Activated B cell treated with CpG ODN at 0.5 μM for 24 hours (primary cell): Measurements from ENCODE around the gene STN1. TPM values are rescaled to one million over a fixed set of nuclear protein-coding genes. Genes with fewer than 3 reads are reported as not detected.

Source experiments
- ATAC-seq: fragments of 200-7000 bp; cut with Tn5 transposase; one replicate; pipeline ENCODE4 v1.10.0; 2021; ENCODE audit warnings: low read depth, mild to moderate bottlenecking, moderate library complexity
- CTCF ChIA-PET: fragments of 350-600 bp; sonication (Branson Sonifier 250); formaldehyde crosslinking; loops from one replicate; lab custom pipeline; 2021; ENCODE audit warnings: antibody characterized with exemption; lab: Charles Lee
- POLR2A ChIA-PET: fragments of 350-600 bp; sonication (Branson Sonifier 250); formaldehyde crosslinking; loops from one replicate; lab custom pipeline; 2021; ENCODE audit warnings: antibody characterized with exemption; lab: Charles Lee
- DNase-seq: peaks from one replicate; pipeline ENCODE4 v3.0.0; 2022
- H3K27ac Mint-ChIP-seq: one replicate; pipeline ENCODE4 v1.8.0; 2020; ENCODE audit warnings: mixed read lengths
- H3K27me3 Mint-ChIP-seq: one replicate; pipeline ENCODE4 v1.8.0; 2021; ENCODE audit warnings: mixed read lengths
- H3K36me3 Mint-ChIP-seq: one replicate; pipeline ENCODE4 v1.8.0; 2021; ENCODE audit warnings: low read depth, mixed read lengths
- H3K4me1 Mint-ChIP-seq: one replicate; pipeline ENCODE4 v1.8.0; 2021; ENCODE audit warnings: mixed read lengths
- H3K4me3 Mint-ChIP-seq: one replicate; pipeline ENCODE4 v1.8.0; 2020; ENCODE audit warnings: mild to moderate bottlenecking, mixed read lengths
- H3K9me3 Mint-ChIP-seq: one replicate; pipeline ENCODE4 v1.8.0; 2020; ENCODE audit warnings: mixed read lengths
- CTCF ChIP-seq: fragments of 200-600 bp; IDR thresholded peaks from one replicate; pipeline ENCODE4 v1.8.0; 2022; ENCODE audit warnings: antibody characterized with exemption, mild to moderate bottlenecking
- intact Hi-C: fragments of 100-400 bp; cut with micrococcal nuclease; formaldehyde crosslinking; loops from one replicate; pipeline ENCODE4 v1.15.1; 2024
- total RNA-seq: library from RNA; stranded (reverse); gene quantifications from 2 replicates; pipeline ENCODE4 v1.2.3, GENCODE V29; 2022

STN1 gene
- total RNA-seq, 1 donor from 2014 or later, result 14.0 TPM

DNA sequence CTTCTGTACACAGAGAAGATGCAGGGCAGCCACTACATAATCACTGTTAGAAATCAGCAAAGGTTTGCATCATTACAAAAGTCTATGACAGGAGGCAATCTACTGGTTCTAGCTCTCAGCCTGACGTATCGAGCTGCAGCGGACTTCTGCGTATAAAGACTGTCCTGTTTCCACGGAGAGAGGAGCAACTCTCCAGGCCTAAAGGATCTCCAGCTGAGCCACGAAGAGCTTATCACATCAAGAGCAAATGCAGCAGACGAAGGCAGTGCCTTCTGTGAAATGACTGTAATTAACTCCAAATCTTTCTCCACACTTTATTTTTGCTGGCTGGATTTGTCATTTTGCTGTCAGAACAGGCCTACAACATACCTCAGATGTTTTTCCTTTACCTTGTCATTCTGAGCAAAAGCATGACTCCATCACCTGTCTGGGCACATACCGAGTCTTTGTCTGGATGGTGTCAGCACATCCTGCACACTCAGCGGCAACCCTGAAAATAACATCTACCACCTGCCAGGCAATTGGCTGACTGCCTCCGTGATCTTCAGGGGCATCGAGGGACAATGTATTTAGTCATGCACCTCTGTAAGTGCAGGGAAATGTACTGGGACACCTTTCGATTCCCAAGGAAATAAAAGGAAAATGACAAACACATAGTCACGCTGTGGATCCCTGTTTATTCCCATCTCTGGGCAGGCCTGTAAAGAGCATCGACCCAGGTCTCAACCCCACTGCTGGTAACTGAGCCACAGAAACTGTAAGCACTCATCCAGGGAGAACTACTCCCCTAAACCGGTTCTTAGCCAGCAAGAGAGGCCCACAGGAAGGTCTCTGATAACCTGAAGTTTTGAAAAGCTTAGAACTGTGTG lies 36.3 kb downstream of the STN1 start:
- ChIA-PET POLR2A (no interaction called here), CTCF (interaction anchor here (0.9 kb wide), 1 partner anchor 169 kb away, joined by 3 read pairs; no protein-coding TSS in a partner anchor)
- no peak for DNase-seq
- no peak overlapping the region for H3K4me3 Mint-ChIP-seq
- H3K9me3 Mint-ChIP-seq, result no peaks in the 10 kb centered on the region
- no peak for ATAC-seq
- peaks cover 67% of the 10 kb centered on the region for H3K36me3 Mint-ChIP-seq
- H3K27ac Mint-ChIP-seq, result no peak overlapping the region
- no peak for TF ChIP-seq CTCF
- no peaks in the 10 kb centered on the region for H3K27me3 Mint-ChIP-seq
- intact Hi-C loops, result loop anchor here (10.0 kb wide), 1 partner anchor 1043 kb away; no protein-coding TSS in a partner anchor
- H3K4me1 Mint-ChIP-seq, result no peaks in the 10 kb centered on the region

GRCh38 chr10:103879831-103880230 lies 38.2 kb downstream of the STN1 start:
- no peak for ATAC-seq
- no peak for TF ChIP-seq CTCF
- Mint-ChIP-seq H3K4me3 (no peak overlapping the region), H3K4me1 (no peaks in the 10 kb centered on the region), H3K36me3 (peaks cover 66% of the 10 kb centered on the region), H3K9me3 (no peaks in the 10 kb centered on the region), H3K27me3 (no peaks in the 10 kb centered on the region), H3K27ac (no peak overlapping the region)
- ChIA-PET POLR2A (no interaction called here), CTCF (no interaction called here)
- DNase-seq, result no peak
- intact Hi-C loops, result loop anchor here (10.0 kb wide), 1 partner anchor 1045 kb away; no protein-coding TSS in a partner anchor

DNA sequence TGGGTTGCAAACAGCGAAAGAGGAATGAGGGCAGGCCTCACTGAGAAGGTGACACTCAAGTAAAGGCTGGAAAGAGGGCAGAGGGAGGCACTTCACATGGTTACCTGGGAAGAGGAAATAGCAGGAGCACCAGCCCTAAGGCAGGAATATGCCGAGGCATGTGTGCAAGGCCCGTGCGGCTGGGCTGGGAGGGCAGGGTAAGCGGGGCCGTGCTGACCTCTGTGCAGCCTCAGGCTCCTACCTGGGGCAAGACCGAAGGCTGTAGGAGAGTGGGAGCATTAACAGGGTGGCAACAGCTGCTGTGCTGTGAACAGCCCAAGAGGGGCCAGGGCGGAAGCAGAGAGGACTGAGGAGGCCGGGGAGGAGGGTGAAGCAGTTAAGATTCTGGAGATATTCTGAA lies 38.6 kb downstream of the STN1 start:
- no peak overlapping the region for H3K4me3 Mint-ChIP-seq
- ATAC-seq (no peak), DNase-seq (no peak)
- ChIA-PET POLR2A (no interaction called here), CTCF (no interaction called here)
- intact Hi-C loops, result no loop called here
- no peaks in the 10 kb centered on the region for H3K9me3 Mint-ChIP-seq
- H3K36me3 Mint-ChIP-seq, result peaks cover 67% of the 10 kb centered on the region
- no peaks in the 10 kb centered on the region for H3K4me1 Mint-ChIP-seq
- no peaks in the 10 kb centered on the region for H3K27me3 Mint-ChIP-seq
- no peak overlapping the region for H3K27ac Mint-ChIP-seq
- TF ChIP-seq CTCF, result no peak

DNA sequence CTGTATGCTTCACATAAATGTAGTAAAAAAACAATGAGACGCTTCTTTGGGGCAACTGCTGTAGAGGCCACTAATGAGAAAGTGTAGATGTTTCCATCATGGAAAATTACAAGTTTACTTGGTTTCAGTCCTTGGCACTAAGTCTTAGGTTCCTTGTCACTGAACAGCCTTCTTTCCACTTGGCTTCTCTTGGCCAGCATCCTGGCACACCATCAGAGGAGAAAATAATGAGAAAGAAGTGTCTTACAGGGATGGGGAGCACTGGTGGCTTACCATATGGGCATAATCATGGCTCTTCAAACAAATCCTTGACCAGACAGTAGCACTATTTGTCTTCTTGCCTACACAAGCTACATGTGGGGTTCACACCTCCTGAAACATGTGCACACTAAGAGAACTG lies 40.1 kb downstream of the STN1 start:
- intact Hi-C loops, result no loop called here
- Mint-ChIP-seq H3K9me3 (no peaks in the 10 kb centered on the region), H3K4me3 (no peak overlapping the region), H3K4me1 (no peaks in the 10 kb centered on the region), H3K36me3 (peaks cover 59% of the 10 kb centered on the region), H3K27ac (no peak overlapping the region), H3K27me3 (no peaks in the 10 kb centered on the region)
- no peak for ATAC-seq
- TF ChIP-seq CTCF, result no peak
- ChIA-PET POLR2A (no interaction called here), CTCF (interaction anchor here (0.8 kb wide), 1 partner anchor 165 kb away, joined by 6 read pairs; no protein-coding TSS in a partner anchor)
- DNase-seq, result no peak

- Mint-ChIP-seq H3K27me3 (no peaks in the 10 kb centered on the region), H3K4me1 (no peaks in the 10 kb centered on the region), H3K36me3 (peaks cover 48% of the 10 kb centered on the region), H3K27ac (no peak overlapping the region), H3K9me3 (no peaks in the 10 kb centered on the region), H3K4me3 (no peak overlapping the region)
- DNase-seq (no peak), ATAC-seq (no peak)
- ChIA-PET CTCF (no interaction called here), POLR2A (no interaction called here)
- TF ChIP-seq CTCF, result no peak
- intact Hi-C loops, result no loop called here
Observed at GRCh38 chr10:103876155-103876554, 41.8 kb downstream of the STN1 start.
